ENCODE measurements around the gene MYOT.

The MYOT gene

DNA sequence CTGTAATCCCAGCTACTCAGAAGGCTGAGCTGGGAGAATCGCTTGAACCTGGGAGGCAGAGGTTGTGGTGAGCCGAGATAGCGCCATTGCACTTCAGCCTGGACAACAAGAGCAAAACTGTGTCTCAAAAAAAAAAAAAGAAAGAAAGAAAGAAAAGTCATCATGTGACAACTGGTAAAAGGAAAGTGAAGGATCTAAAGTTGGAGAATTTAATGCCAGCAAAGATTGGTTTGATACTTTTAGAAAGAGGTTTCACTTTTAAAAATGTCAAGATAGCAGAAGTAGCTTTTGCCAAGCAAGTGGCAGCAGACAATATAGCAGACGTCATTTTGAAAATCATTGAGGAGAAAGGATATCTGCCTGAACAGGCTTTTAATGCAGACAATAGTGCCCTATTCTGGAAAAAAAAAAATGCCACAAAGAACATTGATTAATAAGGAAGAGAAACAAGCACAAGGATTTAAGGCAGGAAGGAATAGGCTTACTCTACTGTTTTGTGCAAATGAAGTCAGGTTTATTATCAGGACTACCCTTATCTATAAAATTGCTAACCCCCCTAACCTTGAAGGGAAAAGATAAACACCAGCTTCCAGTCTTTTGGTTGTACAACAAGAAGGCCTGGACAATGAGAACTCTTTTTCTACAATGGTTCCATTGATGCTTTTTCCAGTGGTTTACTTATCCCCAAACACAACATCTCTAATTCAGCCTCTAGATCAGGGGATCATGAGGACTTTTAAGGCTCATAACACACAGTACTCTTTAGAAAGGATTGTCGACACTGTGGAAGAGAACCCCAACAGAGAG is 33.6 kb downstream of the MYOT start:
- DNase-seq: no peak

DNA sequence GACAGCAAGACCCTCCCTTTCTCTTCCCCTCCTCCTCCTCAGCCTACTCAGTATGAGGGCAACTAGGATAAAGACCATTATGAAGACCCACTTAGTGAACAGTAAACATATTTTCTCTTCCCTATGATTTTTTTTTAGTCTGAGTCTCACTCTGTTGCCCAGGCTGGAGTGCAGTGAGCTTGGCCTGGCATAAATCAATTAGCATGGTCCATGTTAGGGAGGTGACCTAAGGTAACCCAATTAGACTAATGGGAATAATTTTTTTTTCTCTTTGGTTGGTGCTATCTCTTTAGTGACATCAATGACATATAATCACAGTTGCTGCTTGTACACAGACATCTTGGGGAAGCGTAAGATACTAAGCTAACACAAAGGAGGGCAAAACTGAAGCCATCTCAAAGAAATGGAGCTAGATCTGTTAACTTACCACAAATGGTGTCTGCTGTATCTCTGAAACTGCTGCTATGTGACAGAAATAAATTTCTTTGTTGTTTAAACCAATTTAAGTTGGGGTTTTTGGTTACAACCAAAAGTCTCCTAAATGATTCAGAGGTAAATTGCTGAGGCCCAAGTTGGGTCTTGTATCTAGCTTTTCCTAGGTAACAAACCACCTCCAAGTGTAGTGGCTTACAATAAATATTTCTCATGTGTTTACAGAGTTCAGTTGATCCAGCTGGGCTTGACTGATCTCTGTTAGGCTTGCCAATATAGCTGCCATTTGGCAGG is 34.9 kb downstream of the MYOT start:
- no peak for DNase-seq

DNA sequence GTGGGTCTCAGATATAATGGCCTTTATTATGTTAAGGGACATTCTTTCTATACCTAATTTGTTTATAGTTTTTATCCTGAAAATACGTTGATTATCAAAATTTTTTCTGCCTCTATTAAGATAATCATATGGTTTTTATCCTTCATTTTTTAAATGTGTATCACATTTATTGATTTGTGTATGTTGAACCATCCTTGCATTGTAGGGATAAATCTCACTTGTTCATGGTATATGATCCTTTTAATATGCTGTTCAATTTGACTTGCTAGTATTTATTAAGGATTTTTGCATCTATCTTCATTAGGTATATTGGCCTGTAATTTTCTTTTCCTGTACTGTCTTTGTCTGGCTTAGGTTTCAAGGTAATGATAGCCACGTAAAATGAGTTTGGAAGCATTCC is 47.1 kb downstream of the MYOT start:
- no peak for DNase-seq

DNA sequence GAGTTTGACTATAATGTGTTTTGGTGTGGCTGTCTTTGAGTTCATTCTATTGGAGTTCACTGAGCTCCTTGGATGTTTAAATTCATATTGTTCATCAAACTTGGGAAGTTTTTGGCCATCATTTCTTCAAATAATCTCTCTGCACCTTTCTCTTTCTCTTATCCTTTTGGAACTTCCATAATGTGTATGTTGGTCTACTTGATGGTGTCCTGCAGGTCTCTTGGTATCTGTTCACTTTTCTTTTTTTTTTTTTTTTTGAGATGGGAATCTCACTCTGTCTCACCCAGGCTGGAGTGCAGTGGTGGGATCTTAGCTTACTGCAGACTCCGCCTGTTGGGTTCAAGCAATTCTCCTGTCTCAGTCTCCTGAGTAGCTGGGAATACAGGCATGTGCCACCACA is 49.3 kb downstream of the MYOT start:
- no peak for DNase-seq

DNA sequence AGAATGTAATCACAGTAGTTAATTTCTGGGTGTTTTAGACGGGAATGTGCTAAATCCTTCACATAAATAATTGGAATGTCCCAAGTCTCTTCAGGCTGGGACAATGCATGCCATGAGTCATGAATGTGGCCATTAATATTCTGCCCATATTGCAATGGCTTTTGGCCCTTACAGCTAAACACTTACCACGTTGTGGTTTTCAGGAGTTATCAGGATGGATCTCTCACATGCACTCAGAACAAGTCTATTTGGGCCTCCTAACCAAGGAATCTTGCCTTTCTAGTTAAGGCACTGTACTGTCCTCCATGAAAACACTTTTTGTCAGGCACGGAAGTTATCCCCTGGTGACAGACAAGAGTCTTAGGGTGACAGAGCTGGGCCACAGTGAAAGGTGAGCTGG is 54.3 kb downstream of the MYOT start:
- DNase-seq: peak; percentile 50

DNA sequence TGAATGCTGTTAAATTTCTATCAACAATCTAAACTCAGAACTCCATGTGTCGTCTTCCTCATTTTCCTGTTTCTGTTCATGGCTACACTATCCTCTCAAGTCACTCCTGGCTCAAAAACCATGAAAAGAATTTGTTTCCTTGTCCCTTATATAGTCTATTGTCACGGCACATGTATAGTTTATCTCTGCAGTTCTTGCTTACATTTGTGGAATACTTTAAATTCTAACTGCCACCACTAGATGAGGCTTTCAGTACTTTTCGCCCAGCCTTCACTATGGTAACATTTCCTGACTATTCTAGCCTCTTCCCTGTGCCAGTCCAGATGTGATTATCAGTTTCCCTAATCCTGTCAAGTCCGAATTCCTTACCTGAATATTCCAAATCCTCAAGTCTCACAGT is 56.2 kb downstream of the MYOT start:
- DNase-seq: peak; percentile 41

DNA sequence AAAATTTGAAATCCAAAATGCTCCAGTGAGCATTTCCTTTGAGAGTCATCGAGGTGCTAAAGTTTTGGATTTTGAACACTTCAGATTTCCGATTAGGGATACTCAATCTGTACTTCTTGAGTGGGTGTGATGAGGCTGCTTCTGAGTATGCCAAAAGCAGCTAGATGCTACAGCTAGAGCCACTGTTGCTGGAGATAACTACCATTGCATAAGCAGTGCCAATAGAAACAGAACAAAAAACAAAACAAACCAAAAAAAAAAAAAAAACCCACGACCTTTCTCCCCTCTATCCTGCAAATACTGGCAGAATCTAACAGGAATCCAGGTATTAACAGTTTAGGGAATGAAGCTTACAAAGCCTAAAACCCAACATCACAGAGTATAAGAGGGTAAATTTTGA is 65.1 kb downstream of the MYOT start:
- no peak for DNase-seq

DNA sequence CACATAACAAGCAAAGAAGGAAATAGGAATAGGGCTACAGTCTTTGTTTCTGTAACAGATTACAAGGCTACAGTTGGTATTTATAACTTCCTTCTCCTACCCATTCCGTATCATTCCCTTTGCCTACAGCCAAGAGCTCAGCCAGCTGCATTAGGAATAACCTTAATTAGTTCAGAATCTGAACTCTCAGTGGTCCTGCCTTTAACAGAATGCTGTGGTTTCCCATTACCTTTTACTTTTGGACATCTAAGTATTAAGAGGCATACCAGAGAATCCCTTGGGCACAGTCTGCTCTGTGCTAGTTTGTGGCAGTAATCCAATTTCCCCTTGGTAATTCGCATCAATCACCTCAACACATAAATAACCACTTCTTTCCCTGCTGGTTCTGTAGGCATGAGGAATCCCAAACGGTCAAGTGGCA is 65.8 kb downstream of the MYOT start:
- peak; percentile 33 for DNase-seq

DNA sequence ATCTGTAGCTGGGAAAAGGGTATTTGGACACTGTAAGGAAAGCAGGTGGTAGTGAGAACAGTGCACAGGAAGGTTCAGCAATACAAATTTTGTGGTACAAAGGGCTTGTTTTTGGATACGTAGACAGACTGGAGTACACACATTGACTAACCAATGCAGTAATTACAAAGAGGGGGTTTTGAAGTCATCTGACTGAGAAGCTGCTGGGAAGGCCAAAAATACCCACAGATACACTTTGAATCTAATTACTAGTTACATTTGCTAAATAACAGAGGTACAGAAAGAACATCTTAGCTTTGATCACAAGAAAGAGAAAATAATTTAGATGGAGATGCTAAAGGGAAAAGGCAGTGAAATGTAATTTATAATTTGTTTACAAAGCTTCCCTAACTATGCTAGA is 67.5 kb downstream of the MYOT start:
- no peak for DNase-seq

DNA sequence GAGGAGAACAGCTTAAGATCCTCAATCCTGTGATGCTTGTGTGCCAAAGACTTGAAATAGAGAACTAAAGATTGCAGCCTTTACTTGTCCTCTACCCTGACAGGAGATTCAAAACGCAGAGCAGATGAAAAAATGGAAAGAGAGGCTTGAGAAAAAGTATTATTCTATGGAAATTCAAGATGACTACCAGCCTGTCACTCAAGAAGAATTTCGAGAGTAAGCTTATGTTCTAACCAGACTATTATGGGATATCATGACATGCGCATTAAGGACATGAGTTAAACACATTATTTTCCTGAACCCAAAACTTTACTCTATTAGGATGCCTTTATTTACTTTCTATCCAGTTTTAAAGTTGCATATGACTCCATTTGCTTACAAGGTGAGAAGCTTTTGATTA is 68.0 kb downstream of the MYOT start:
- DNase-seq: no peak

Data from fibroblast of skin of scalp (primary cell).